Raji (cell line): Measurements from ENCODE around the gene HPN.

Experiments
- POLR2A ChIP-seq: IDR thresholded peaks from 2 replicates; pipeline ENCODE4 v1.6.1; 2011; ENCODE audit warnings: low read depth, low read length, control low read depth; ENCODE audit not compliant: insufficient read depth

The HPN gene

GRCh38 chr19:35081201-35081600 lies 39.7 kb downstream of the HPN start:
- no peak for TF ChIP-seq POLR2A

DNA sequence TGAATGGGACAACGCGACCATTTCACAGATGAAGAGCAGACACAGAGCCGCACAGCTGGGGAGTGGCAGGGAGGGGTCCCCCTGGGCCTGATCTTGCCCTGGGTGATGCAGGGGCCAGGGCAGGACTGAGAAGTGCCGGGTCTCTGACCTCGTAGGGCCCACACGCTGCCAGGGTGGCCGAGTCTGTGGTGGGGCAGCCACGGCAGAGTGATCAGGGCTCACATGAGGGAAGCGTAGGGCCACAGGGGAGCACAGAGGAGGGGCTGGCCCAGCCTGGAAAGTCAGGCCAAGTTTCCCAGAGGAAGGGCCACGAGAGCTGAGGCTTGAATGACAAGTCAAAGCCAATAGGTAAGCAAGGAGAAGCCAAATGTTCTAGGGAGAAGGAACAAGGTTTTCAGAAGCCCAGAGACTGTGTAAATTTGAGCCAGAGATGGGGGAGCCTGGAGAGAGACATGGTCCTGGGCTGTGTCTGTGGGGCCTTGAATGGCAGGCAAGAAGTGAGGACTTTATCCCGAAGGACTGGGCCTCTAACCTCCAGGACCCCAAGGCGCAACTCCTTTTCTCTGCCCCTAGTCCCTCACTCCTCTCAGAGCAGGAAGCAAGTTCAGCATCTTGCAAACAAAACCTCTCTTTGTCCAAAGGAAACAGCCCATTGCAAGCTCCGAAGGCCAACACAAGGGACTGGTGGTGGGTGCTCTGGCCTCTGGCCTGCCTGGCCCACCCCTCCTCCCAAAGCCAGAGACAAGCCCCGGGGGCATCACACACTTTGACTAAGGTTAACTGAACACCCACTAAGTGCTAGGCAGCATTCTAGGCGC lies 42.4 kb downstream of the HPN start:
- no peak for TF ChIP-seq POLR2A

GRCh38 chr19:35084509-35084762 lies 42.9 kb downstream of the HPN start:
- TF ChIP-seq POLR2A = no peak

DNA sequence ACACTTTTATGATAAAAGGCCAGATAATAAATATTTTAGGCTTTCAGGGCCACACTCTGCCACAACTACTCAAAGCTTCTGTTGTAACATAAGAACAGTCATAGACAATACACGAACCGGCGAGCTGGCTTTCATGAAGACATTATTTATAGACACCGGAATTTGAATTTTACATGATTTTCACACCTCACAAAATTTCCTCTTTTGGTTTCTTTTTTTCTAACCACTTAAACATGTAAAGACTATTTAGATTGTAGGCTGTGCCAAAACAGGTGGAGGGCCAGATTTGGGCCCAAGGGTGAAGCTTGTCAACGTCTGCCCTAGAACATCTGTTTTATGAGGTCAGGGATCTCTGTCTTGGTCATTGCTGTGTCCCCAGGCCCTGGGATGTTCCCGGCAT lies 44.4 kb downstream of the HPN start:
- TF ChIP-seq POLR2A = no peak

GRCh38 chr19:35086455-35086854 lies 44.9 kb downstream of the HPN start:
- no peak for TF ChIP-seq POLR2A

- no peak for TF ChIP-seq POLR2A
These were observed 45.9 kb downstream of the HPN start for GRCh38 chr19:35087393-35087792.

DNA sequence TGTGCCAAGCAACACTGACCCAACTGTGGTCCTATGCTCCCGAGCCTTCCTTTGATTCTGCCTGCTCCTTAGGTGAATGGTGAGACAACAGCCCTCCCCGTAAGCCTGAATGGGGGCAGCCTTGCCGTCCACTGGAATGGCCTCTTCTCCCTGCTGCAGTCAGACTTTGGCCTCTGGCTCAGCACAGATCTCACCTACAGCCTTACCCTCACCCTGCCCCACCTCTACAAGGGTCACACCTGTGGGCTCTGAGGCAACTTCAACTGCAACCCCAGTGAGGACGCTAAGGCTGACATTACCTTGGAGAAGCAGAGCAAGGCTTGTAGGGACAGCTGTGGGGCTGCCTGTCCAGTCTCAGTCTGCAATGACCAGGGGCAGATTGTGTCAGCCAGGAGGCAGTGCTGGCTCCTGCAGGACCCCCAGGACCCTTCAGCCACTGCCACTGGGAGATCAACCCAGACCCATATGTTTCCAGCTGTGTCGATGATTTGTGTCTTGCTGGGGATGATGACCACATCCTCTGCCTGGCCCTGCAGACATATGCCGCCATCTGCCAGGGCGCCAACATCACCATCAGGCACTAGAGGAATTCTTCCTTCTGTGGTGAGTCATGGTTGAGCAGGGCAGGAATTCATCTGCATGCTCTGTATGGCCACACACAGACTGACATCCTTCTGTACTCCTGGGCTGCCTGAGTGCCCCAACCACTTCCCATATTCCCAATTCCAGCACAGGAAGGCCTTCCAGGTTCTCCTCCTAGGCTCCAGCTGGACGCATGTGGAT lies 46.8 kb downstream of the HPN start:
- TF ChIP-seq POLR2A = no peak

DNA sequence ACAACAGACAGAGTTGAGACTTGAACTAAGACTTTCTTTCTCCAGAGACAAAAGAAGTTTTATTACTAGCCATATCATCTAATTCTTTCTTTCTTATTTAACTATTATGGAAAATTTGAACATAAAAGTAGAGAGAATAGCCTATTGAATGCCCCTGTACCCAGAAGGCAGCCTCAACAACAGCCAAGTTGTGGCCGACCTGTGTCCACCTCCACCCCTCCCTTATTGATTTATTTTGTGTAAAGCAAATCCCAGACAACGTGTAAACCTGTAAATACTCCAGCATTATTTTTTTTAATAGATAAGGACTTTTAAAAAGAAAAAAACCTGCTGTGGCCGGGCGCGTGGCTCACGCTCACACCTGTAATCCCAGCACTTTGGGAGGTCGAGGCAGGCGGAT lies 48.0 kb downstream of the HPN start:
- no peak for TF ChIP-seq POLR2A

DNA sequence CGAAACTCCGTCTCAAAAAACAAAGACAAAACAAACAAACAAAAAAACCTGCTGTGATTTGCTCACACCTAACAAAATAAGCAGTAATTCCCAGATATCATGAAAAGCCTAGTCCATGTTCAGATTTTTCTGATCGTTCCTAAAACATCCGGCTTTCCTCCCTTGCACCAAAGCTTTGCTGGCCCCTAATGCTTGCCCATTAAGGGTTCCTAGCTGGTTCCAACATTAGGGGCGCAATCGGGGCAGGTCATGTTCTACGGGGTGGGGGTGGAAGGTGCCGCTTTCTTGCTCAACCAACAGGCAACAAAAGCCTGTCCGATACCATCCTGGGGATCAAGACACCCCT lies 48.6 kb downstream of the HPN start:
- no peak for TF ChIP-seq POLR2A

DNA sequence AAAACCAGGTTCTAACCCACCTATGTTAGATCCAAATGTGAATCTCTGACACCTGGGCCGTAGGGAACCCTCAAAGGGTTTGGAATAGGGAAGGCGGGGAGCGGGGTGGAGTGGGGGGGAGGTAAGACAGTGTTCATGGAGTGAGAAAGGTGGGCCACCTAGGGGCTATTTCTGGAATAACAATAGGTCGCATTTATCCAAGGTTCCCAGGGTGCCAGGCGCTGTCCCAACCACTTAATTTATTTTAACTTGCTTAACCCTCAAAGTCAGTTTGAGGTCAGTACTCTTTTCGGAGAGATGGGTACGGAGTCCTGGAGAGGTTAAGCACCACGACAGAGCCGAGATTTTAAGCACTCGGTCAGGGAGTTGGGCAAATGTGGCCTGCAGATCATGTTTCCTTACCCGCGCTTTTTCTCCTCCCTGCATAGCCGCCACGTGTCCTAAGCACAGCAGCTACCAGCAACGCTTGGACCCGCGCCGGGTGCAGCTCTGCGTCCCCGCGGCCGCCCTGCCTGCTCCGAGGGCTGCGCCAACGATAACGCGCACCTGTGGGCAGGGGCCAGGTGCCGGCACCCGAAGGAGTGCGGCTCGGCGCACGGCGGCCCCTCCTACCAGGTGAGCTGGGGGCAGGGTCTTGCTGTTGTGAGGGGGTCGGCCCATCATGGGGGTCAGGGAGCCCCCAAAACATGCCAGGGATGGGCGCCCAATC lies 49.1 kb downstream of the HPN start:
- no peak for TF ChIP-seq POLR2A

DNA sequence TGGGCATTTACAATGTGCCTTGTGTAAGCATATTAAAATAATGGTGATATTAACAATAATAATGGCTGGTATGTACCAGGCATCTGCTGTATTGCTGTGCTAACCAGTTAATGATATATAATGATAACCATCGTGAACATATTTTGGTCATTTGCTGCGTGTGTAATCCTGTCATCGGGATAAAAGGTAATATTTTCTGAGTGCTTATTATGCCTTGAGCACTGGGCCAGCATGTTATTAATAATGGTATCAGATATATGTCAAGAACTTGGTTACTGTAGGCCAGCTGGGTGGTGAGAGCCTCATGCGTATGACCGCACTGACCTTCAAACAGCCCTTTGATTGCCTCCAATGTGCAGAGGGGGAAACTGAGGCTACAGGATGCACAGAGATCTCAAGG lies 51.9 kb downstream of the HPN start:
- no peak for TF ChIP-seq POLR2A

DNA sequence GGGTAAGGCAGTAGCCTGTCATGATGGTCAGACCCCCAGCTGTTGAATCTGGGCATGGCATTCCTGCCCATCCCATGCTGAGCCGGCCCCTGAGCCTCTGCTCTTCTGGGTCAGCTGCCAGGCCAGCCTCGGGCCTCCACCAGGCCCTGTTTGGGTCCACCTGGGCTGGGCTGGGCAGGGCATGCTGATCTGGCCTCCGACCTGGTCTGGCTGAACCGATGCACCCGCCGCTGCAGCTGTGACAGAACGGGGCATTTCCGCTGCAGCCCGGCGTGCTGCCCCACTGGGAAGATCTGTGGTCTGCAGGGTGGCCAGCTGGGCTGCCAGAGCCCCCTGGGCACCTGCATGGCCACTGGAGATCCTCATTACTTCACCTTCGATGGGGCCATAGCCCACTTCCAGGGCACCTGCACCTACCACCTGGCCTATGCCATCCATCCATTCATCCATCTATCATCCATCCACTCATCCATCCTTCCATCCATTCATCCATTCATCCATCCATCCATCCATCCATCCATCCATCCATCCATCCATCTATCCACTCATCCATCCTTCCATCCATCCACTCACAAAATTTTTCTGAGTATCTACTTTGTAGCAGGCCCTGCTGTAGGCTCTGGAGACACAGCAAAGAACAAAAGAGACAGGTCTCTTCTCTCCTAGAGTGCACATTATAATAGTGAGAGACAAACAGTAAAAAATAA lies 52.6 kb downstream of the HPN start:
- TF ChIP-seq POLR2A = no peak

- TF ChIP-seq POLR2A = no peak
These were observed 53.1 kb downstream of the HPN start for GRCh38 chr19:35094656-35095055.

GRCh38 chr19:35095667-35096368 lies 54.3 kb downstream of the HPN start:
- TF ChIP-seq POLR2A = no peak
